OCI-LY3 (cell line): ENCODE measurements around the gene UNC5A.

Source experiments
- H2AFZ ChIP-seq: fragments of 200-600, 300-600 bp; shearing (Covaris generic); 2 replicates; pipeline ENCODE4 v1.6.0; 2014; ENCODE audit warnings: antibody characterized with exemption, low read depth, low read length
- H3K27ac ChIP-seq: fragments of 200-600, 300-600 bp; sonication (generic); 2 replicates; pipeline ENCODE4 v1.5.1; 2014; ENCODE audit warnings: mild to moderate bottlenecking, low read length, moderate library complexity, mixed read lengths
- H3K27me3 ChIP-seq: fragments of 200-600, 300-600 bp; sonication (generic); 2 replicates; pipeline ENCODE4 v1.6.1; 2014; ENCODE audit warnings: low read depth, low read length, mixed read lengths
- H3K36me3 ChIP-seq: fragments of 200-600, 300-600 bp; sonication (generic); replicated peaks from 2 replicates; pipeline ENCODE3; 2014; ENCODE audit warnings: low read depth, low read length, mixed read lengths
- H3K4me1 ChIP-seq: fragments of 300-600, 200-600 bp; sonication (generic); 2 replicates; pipeline ENCODE4 v1.6.1; 2014; ENCODE audit warnings: low read length, mixed read lengths
- H3K4me2 ChIP-seq: fragments of 200-600, 300-600 bp; sonication (generic); 2 replicates; pipeline ENCODE4 v1.6.1; 2014; ENCODE audit warnings: low read length, mixed read lengths
- H3K4me3 ChIP-seq: fragments of 300-600, 200-600 bp; sonication (generic); 2 replicates; pipeline ENCODE4 v1.5.1; 2014; ENCODE audit warnings: antibody characterized with exemption, mild to moderate bottlenecking, low read length, moderate library complexity
- H3K79me2 ChIP-seq: fragments of 300-600, 200-600 bp; shearing (Covaris generic); 2 replicates; pipeline ENCODE4 v1.6.1; 2014; ENCODE audit warnings: mild to moderate bottlenecking, low read length, mixed read lengths
- H3K9ac ChIP-seq: fragments of 300-600, 200-600 bp; shearing (Covaris generic); 2 replicates; pipeline ENCODE4 v1.6.0; 2014; ENCODE audit warnings: mild to moderate bottlenecking, low read length, moderate library complexity
- H3K9me3 ChIP-seq: fragments of 200-600, 300-600 bp; shearing (Covaris generic); 2 replicates; pipeline ENCODE4 v1.6.1; 2014; ENCODE audit warnings: low read length, mixed read lengths; ENCODE audit not compliant: insufficient read depth
- H4K20me1 ChIP-seq: fragments of 200-600, 300-600 bp; sonication (generic); 2 replicates; pipeline ENCODE4 v1.6.1; 2016; ENCODE audit warnings: low read length, mixed read lengths; ENCODE audit not compliant: insufficient read depth
- EZH2phosphoT487 ChIP-seq: fragments of 200-600 bp; shearing (Covaris generic); IDR thresholded peaks from 2 replicates; pipeline ENCODE4 v1.6.1; 2018; ENCODE audit warnings: antibody characterized with exemption, mixed run types, low read depth
- TF ChIP-seq, protein P1 (sequence below): fragments of 200-600, 300-600 bp; sonication (generic); IDR thresholded peaks from 2 replicates; pipeline ENCODE4 v1.5.1; 2014; ENCODE audit warnings: antibody characterized with exemption, low read length, low read depth

The UNC5A gene

DNA sequence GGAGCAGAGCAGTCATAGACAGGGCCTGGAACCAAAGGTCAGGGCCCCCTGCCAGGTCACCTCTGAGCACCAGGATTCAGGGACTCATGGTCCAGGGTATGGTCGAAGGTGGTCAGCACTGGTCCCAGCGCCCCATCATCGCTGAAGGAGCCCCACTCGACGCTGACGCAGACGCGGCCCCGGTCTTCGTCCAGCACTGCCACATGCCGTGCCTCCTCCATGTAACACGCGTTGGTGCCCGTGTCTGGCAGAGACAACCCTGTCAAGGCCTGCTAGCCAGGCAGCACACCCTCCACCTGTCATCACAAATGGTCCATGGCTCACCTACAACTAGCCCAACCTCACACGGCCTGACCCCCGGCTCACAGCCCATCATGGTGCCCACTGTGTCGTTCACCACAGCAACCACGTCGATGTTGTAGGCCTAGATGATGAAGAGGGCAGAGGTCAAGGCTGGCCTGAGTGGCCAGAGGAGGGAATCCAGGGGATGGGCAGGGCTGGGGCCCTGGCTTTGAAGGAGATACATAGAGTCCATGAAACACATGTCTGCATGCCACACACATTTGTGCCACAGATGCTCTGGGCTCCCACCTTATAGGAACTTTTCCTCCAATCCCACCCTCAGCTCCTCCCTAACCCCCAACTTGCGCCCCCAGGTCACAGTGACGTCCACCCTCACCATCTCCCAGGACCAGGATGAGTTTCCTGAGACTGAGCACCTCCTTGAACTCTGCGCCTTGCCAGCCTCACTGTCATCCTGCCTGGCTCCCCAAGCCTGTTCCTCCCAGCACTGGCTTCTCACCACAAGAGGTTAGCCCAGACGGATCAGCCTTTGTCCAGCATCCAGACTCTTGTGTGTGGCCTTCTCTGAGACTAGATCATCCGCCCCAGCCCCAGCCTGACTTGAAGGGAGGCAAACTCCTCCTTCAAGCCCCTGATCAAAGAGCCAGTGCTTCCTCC lies 79.2 kb downstream of the UNC5A start:
- H3K4me3 ChIP-seq = no peak overlapping the region
- H3K27ac ChIP-seq = no peak overlapping the region
- H3K36me3 ChIP-seq = no peaks in the 10 kb centered on the region
- TF ChIP-seq, protein P1, sequence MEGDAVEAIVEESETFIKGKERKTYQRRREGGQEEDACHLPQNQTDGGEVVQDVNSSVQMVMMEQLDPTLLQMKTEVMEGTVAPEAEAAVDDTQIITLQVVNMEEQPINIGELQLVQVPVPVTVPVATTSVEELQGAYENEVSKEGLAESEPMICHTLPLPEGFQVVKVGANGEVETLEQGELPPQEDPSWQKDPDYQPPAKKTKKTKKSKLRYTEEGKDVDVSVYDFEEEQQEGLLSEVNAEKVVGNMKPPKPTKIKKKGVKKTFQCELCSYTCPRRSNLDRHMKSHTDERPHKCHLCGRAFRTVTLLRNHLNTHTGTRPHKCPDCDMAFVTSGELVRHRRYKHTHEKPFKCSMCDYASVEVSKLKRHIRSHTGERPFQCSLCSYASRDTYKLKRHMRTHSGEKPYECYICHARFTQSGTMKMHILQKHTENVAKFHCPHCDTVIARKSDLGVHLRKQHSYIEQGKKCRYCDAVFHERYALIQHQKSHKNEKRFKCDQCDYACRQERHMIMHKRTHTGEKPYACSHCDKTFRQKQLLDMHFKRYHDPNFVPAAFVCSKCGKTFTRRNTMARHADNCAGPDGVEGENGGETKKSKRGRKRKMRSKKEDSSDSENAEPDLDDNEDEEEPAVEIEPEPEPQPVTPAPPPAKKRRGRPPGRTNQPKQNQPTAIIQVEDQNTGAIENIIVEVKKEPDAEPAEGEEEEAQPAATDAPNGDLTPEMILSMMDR = no peak
- no peak for TF ChIP-seq EZH2phosphoT487
- H3K4me2 ChIP-seq = no peak overlapping the region
- H3K79me2 ChIP-seq = no peaks in the 10 kb centered on the region
- H3K9ac ChIP-seq = no peak overlapping the region
- H2AFZ ChIP-seq = no peak overlapping the region
- no peaks in the 10 kb centered on the region for H3K9me3 ChIP-seq
- H3K27me3 ChIP-seq = no peaks in the 10 kb centered on the region
- no peaks in the 10 kb centered on the region for H4K20me1 ChIP-seq
- H3K4me1 ChIP-seq = peaks cover 3% of the 10 kb centered on the region; the same call in 1 of the 2 replicates

DNA sequence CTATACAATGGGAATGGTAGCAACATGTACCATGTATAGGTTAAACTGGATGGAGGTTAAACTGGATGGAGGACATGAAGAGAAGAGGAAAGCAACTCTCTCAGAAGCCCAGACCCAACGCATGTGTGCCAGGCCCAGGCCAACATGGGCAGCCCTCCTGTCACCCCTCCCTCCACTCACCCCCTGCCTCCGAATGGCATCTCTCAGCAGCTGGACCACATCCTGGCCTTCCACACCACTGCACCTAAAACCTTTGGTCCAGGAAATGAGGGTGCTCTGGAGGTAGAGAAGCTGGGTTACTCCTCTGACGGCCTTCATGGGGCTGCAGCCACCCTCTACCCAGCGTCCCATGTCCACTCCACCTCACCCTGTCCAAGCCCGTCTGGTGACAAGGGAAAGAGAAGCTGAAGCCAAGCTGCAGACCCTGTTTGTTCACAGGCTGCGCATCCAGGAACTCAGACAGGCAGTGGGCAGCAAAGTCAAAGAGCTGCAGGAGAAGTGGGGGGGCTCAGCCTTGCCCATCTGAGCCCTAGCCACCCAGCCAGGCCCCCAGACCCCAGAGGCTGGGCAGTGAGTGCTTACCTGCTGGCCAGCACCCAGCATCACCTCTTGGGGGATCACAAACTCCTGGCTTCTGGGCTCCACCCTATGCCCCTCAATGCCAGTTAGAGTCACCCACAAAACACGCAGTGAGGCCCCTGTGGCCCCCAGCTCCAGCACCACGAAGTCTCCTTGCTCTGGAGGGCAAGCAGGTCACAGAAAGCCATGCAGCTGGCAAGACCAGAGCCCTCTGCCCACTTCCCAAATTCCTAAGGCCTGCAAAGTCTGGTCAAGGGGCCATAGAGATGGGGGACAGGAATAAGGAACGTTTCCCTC lies 80.3 kb downstream of the UNC5A start:
- Histone ChIP-seq H3K4me2 (no peak overlapping the region), H3K36me3 (no peaks in the 10 kb centered on the region), H3K79me2 (no peaks in the 10 kb centered on the region), H3K9ac (no peak overlapping the region), H4K20me1 (no peaks in the 10 kb centered on the region), H3K9me3 (no peaks in the 10 kb centered on the region), H2AFZ (no peak overlapping the region), H3K27me3 (no peaks in the 10 kb centered on the region), H3K4me1 (no peaks in the 10 kb centered on the region), H3K27ac (no peak overlapping the region), H3K4me3 (no peak overlapping the region)
- TF ChIP-seq, protein P1 = no peak
- no peak for TF ChIP-seq EZH2phosphoT487

DNA sequence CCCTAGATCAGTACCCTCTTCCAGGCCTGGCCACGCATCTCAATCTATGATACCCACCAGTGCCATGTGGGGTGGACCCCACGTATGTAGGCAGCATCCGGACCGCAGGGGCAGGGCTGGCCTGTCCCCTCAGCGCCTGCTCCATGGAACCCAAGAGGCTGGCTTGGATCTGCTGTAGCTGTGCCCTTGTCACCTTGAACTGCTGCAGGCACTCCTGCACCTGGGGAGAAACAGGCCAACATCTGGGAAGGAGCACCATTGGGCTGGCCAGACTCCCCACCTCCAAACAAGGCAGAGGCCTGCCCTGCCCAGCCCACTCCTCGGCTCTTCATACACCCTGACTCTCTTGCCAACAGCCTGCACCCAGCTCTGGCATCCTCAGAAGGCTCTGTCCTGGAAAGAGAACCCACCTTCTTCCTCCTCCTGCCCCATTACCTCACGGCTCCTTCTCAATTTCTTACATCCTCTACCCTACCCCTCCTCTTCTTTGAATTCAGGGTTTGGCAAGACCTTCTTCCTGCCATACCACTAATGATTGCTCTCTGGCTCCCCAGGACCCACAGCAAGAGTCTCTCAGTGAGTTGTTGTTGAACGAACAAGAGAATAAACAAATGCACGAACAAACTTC lies 81.1 kb downstream of the UNC5A start:
- TF ChIP-seq, protein P1 = no peak
- no peak for TF ChIP-seq EZH2phosphoT487
- Histone ChIP-seq H3K4me2 (no peak overlapping the region), H3K79me2 (no peaks in the 10 kb centered on the region), H3K27me3 (no peaks in the 10 kb centered on the region), H3K4me1 (no peaks in the 10 kb centered on the region), H3K27ac (no peak overlapping the region), H3K9ac (no peak overlapping the region), H3K4me3 (no peak overlapping the region), H3K36me3 (no peaks in the 10 kb centered on the region), H2AFZ (no peak overlapping the region), H3K9me3 (no peaks in the 10 kb centered on the region), H4K20me1 (no peaks in the 10 kb centered on the region)
